DMS114 treated with DMSO at 0.1 percent for 48 hours (cell line): Measurements from ENCODE around the gene MTPN.

Source experiments
- DNase-seq: peaks from one replicate; lab custom pipeline; 2025; ENCODE audit not compliant: unreplicated experiment; lab: John Stamatoyannopoulos, UW

MTPN gene

GRCh38 chr7:135958173-135958572, 19.0 kb downstream of the MTPN start:
- no peak for DNase-seq

DNA sequence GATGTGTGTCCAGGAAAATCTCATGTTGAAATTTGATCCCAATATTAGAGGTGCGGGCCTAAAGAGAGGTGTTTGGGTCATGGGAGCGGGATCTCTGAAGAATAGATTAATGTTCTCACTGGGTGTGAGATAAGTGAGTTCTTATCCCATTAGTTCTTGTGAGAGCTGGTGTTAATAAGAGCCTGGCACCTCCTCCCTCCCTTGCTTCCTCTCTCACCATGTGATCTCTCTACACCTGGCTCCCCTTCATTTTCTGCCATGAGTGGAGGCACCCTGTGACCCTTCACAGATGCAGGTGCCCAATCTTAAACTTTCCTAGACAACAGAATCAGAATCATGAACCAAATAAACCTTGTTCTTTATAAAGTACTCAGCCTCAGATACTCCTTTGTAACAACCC, 19.5 kb downstream of the MTPN start:
- DNase-seq: no peak

- DNase-seq: no peak
These were observed 20.8 kb downstream of the MTPN start for GRCh38 chr7:135956393-135956792.

- DNase-seq: no peak
These were observed 26.2 kb downstream of the MTPN start for GRCh38 chr7:135950972-135951371.

- no peak for DNase-seq
These were observed 26.7 kb downstream of the MTPN start for GRCh38 chr7:135950429-135950828.

DNA sequence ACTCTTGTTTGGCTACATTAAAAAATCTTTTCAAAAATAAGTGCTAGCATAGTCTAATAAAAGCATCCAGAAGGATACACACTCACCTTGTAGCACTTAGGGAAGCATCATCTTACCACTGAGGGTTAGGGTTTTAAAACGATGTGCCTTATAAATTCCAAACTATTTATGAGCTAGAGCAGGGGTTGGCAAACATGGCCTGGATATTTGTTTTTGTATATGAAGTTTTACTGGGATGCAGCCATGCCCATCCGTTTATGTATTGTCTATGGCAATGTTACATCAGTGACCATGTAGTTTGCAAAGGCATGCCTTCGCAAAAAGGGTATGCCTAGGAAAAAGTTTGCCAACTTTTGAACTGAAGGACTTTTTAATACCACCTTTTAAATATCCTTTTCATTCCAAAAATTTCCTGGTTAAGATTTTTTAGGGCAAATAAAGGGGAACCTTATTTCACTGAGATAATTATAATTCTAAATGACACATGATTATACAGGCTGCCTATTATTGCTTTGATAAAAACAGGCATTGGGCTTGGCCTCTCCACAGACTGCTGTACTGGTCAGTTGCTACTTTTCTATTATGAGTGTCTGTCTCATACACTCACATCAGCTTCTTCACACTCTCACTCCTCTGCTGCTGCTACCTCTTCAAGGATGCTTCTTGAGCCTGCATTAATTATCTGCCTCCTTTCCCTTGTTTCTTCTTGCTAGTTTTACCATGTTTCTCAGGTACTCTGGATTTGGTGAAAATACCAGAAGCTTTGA, 30.7 kb downstream of the MTPN start:
- DNase-seq: no peak

DNA sequence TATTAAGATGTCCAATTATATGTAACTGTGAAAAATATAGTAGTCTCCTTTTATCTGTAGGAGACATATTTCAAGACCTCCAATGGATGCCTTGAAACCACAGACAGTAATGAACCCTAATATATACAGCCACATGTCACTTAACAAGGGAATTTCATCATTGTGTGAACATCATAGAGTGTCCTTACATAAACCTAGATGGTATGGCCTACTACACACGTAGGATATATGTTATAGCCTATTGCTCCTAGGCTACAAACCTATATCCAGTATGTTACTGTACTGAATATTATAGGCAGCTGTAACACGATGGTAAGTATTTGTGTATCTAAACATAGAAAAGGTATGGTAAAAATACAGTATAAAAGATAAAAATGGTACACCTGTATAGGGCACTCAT, 32.4 kb downstream of the MTPN start:
- DNase-seq: no peak

DNA sequence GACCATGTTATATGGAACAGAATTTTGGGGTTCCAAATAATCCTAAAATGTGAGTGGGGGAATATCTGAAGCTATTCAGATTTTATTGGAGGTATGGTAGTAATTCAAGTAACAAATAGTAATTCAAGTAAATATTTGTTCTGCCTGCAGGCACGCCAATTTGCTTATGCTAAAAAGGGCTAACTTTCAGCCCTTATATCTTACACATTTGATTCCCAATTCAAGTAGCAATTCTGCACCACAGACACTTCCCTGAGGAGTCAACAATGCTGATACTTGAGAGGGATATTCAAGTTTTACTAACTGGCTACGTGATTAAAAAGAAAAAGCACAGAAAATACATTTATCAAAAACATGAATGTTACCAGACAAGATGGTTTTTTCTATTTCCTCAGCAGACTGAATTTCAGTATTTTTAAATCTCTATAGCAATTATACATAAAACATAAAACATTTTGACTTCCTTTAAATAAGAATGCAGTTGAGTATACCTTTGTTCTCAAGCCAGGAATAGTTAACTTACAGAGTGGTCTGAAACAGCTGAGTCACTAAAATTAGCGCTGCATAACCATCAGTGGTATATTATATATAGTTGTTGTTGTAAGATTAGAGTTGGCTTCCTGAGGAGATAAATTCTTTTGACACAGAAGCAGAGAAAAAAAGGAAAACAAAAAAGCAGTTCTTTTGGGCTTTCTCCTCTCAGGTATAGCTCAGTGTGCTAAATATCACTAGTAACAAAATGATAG, 33.9 kb downstream of the MTPN start:
- DNase-seq: no peak

GRCh38 chr7:135942614-135943013, 34.5 kb downstream of the MTPN start:
- no peak for DNase-seq

DNA sequence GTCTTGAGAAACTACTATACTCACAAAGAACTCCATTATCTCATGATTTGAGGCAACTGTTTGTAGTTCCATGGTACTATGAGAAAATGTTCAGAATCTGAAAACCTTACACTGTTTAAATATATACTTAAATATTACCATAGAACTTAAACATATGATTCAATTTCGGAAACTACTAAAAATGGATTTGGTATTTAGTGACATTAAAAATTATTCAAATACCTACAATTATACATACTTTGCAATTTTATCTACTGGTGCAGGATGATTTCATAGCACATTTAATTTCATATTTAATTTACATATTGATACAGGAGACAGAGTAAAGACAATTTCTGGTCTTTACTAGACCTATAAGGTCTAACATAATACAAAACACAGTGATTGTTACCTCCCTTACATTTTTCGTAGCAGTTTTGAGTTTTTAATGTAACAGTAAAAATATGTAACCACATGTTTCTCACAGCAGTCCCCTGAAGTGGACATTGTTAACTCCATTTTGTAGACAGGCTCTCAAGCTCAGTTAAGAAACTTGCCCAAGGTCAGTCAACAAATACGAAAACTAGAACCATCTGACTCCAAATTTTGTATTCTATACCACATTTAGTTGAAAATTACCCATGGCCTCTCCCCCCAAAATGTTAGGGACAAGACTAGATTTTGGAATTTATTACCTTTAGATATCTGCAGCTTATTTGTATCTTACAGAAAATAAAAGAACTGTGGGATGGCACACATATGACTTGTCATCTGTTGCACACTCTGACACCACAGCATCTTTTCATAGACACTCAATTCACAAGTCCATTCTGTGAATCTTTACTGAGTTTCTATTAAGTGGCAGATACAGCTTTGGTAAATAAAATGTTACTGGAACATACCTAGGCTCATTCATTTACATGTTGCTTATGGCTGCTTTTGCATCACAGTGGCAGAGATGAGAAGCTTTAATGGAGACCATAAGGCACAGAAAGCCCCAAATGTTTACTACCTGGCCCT, 36.8 kb downstream of the MTPN start:
- no peak for DNase-seq

- DNase-seq: no peak
These were observed 37.8 kb downstream of the MTPN start for GRCh38 chr7:135939261-135939812.

DNA sequence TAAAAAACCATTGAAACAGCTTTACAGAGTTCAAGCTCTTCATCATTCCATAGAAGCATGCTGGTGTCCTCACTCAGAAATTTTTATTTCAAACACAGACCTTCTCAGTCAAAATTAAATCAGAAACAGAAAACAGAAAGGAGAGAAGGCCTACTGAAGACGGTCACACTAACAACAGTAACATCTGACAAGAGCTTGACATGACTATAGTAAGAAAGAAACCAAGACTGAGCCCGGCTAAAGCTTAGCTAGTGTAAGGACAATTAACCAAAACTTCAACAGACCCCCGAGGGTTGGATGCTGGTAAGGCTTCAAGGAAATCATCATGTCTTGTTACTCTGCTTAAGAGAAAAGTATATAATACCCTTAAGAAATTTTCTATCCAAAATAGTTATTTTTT, 38.6 kb downstream of the MTPN start:
- no peak for DNase-seq

- DNase-seq: no peak
These were observed 39.1 kb downstream of the MTPN start for GRCh38 chr7:135938086-135938485.

DNA sequence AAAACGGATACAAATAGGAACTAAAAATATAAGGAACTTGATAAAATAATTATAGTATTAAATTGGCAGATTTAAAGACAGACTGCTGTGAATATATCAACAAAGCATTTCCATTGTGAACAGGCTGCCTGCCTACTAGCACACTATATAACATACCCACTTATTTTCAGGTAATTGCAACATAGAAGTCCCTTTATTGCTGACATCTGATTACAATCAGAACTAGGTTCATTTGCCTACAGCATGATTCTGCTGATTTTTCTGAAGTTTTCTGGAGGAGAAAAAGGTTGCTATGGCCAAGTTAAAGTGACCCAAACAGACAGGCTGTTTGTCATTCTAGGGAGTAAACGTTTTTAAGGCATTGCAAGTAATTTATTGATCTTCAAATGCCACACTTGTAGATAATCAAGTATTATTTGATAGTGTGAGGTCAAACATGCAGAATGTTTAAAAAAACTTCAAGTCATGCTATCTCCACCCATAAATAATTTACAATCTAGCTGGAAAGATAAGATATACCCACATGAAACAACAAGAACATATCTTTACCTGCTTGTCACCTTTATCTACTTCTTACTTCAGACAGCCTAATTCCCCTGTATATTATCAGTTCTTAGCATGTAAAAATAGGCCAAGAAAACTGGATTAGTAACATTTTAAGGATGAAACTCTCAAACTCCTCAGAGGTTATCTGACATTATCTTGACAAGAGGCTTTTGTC, 40.5 kb downstream of the MTPN start:
- no peak for DNase-seq

DNA sequence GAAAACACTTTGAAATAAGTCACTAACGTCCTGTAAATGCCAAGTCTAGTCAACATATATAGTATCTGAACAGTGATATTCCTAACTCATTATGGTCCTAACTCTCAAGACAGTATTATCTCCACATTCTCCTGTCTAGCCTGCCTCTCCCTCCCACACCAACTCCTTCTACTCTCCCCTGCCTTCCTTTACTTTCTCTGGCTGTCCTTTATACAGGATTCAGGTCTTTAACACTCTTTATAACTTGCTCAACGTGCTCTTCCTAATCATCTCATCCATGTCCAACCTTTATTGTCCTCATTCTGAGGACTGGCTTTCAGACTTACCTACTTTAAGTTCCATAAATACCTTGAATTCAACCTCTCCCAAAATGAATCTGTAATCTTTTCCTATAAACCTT, 42.5 kb downstream of the MTPN start:
- DNase-seq: no peak

DNA sequence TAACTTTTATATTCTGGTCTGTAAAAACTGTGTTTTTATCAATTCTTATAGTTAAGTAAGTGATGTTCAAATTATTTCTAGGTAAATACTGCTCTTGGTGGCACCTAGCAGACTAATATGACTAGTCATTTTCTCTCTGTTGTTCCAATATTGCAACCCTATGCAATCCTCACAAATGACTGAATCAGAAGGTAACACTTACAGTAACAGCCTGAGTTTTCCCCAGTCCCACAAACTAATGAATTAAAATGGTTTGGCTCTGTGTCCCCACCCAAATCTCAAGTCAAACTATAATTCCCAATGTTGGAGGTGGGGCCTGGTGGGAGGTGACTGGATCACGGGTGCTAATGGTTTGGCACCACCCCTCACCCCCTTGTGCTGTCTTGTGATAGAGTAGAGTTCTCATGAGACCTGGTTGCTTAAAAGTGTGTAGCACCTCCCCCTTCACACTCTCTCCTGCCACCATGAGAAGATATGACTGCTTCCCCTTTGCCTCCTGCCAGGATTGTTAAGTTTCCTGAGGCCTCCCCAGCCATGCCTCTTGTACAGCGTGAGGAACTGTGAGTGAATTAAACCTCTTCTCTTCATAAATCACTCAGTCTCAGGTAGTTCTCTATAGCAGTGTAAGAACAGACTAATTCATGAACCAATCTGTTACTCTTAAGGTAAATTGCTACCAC, 43.5 kb downstream of the MTPN start:
- no peak for DNase-seq

GRCh38 chr7:135932131-135932530, 45.0 kb downstream of the MTPN start:
- no peak for DNase-seq

DNA sequence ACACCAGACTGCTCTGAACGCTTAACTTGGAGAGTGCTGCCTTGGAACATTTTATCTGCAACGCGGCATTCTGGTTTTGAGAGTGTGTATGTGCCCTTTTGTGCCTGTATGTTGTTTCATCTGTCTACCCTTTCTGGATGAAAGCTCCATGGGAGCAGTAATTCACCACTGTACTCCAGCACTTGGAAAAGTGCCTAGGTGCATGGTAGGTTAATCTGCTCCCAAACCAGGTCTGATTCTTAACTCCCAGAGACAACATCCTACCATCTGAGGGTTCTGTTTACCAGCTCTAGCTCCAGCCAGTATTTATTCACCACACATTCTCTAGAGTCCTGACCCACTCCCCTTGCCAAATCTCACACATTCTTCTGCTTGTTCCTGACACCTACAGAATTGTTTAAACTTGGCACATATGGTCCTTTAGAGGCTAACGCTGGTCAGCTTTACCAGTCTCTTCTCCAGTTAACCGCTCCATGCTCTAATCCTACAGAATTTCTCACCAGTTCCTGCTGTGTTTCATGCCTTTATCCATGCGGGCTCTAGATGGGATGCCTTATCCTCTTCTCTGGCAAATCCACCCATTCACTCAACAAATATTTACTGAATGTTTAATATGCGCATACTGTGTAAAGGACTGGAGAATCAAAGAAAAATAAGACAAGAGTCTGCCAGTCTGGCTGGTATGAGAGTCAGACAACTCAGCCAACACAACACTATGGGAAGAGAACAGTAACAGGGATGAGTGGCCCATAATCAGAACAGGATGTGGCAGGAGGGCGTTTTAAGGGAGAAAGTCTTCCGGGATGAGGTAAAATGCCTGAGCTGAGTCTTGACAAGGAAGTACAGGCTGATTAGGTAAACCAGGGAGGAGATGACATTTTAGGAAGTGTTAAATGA, 46.3 kb downstream of the MTPN start:
- no peak for DNase-seq

DNA sequence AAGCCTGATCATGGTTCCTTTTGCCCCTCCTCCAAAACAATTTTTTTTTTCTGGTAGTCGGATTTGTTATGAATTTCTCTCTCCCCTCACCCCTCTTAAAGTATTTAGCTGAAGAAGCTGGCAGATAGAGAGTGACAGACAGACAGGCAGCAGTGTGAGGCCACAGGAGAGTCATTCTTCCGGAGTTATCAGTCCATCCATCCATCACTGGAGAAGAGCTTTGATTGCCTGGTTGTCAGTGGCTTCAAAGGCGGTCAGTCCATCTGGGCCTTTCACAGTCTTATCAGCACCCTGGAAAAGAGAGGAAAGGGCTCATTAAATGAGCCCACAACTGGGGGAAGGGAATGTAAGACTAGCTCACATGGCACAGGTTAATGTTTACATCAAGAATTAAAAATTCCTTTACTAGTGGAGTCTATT, 47.4 kb downstream of the MTPN start:
- no peak for DNase-seq
